Lower lobe of right lung (tissue), 2 donors: Measurements from ENCODE around the gene HOXA3. TPM values are rescaled to one million over a fixed set of nuclear protein-coding genes. Genes with fewer than 3 reads are reported as not detected.

Experiments used
- ATAC-seq, 2 donors: fragments of 200-7000 bp; cut with Tn5 transposase; one replicate each; pipeline ENCODE4 v1.9.1; 2020 to 2022; ENCODE audit warnings: mild to moderate bottlenecking in 2 of 2, moderate library complexity in 2 of 2
- DNase-seq: peaks from one replicate; pipeline ENCODE4 v3.0.0-alpha.2; 2020
- H3K27ac ChIP-seq: fragments of 200-600 bp; one replicate; pipeline ENCODE4 v1.8.0; 2022
- H3K27me3 ChIP-seq: fragments of 200-600 bp; one replicate; pipeline ENCODE4 v1.8.0; 2022; ENCODE audit warnings: low read depth
- H3K36me3 ChIP-seq: fragments of 200-600 bp; one replicate; pipeline ENCODE4 v1.8.0; 2022; ENCODE audit warnings: mild to moderate bottlenecking
- H3K4me1 ChIP-seq: fragments of 200-600 bp; one replicate; pipeline ENCODE4 v1.8.0; 2022
- H3K4me3 ChIP-seq: fragments of 200-600 bp; one replicate; pipeline ENCODE4 v1.8.0; 2022; ENCODE audit warnings: mild to moderate bottlenecking
- H3K9me3 ChIP-seq: fragments of 200-600 bp; one replicate; pipeline ENCODE4 v1.8.0; 2022
- intact Hi-C: fragments of 100-400 bp; cut with DNase I; formaldehyde crosslinking; loops from one replicate; pipeline ENCODE4 v1.11.0; 2022
- total RNA-seq: library from RNA; stranded (reverse); fragmentation: NEBNext Ultra II Directional; extraction: Animal tissue kit (Norgen Biotek cat#: 25700); gene quantifications from one replicate; pipeline ENCODE4 v1.2.1, GENCODE V29; 2021
- TF ChIP-seq, protein P1 (sequence below): fragments of 200-600 bp; IDR thresholded peaks from one replicate; pipeline ENCODE4 v1.8.0; 2022; ENCODE audit warnings: antibody characterized with exemption, mild to moderate bottlenecking
- donor health status: DM: no; HTN: yes; CAD: no; lungs with severe emphysema.

Gene HOXA3
- total RNA-seq, 1 donor from 2014 or later: 4.6 TPM

DNA sequence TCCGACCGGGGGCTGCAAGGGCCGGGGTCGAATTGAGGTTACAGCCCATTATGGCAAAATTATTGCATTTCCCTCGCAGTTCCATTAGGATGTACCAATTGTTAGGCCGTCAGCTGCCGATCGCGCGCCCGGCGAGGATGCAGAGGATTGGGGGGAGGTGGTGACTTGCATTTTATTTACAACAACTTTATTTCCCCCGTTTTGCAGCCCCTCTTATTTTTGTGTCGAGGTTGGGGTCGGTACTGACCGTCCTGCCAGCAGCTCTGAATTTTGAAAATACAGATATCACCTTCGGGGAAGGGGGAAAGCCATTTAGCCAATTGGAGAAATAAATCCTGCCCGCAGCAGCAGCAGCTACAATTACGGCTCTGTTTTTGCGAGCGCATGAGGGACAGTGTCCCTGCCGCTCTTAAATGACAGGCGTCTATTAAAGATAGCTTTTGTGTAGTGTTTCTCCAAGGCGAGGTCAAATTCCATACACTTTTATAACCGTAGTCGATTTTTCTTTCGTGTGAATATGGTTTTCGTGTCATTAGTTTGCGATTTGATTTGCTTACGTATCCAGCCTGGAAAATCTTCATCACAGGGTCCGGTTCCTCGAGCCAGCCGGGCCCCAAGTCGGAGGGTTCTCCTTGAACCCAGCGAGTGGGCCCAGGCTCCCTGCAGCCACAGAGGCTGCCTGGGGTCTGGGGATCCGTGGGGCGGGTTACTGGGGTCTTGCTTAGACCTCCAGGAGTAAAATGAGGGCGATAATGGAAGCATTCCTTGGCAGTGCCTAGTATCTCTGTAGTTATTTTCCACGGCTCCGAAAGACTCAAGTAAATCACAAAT lies 8.2 kb downstream of the HOXA3 start:
- peak overlapping the region; percentile 70 for H3K4me3 ChIP-seq
- intact Hi-C loops: loop anchor here (5.0 kb wide), 1 partner anchor 287 kb away; no protein-coding TSS in a partner anchor
- H3K4me1 ChIP-seq: peaks cover 21% of the 10 kb centered on the region
- TF ChIP-seq, protein P1, sequence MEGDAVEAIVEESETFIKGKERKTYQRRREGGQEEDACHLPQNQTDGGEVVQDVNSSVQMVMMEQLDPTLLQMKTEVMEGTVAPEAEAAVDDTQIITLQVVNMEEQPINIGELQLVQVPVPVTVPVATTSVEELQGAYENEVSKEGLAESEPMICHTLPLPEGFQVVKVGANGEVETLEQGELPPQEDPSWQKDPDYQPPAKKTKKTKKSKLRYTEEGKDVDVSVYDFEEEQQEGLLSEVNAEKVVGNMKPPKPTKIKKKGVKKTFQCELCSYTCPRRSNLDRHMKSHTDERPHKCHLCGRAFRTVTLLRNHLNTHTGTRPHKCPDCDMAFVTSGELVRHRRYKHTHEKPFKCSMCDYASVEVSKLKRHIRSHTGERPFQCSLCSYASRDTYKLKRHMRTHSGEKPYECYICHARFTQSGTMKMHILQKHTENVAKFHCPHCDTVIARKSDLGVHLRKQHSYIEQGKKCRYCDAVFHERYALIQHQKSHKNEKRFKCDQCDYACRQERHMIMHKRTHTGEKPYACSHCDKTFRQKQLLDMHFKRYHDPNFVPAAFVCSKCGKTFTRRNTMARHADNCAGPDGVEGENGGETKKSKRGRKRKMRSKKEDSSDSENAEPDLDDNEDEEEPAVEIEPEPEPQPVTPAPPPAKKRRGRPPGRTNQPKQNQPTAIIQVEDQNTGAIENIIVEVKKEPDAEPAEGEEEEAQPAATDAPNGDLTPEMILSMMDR: no peak
- no peak for ATAC-seq
- H3K36me3 ChIP-seq: no peaks in the 10 kb centered on the region
- peaks cover 73% of the 10 kb centered on the region for H3K27me3 ChIP-seq
- no peak for DNase-seq
- H3K27ac ChIP-seq: peak overlapping the region; percentile 89
- no peaks in the 10 kb centered on the region for H3K9me3 ChIP-seq

DNA sequence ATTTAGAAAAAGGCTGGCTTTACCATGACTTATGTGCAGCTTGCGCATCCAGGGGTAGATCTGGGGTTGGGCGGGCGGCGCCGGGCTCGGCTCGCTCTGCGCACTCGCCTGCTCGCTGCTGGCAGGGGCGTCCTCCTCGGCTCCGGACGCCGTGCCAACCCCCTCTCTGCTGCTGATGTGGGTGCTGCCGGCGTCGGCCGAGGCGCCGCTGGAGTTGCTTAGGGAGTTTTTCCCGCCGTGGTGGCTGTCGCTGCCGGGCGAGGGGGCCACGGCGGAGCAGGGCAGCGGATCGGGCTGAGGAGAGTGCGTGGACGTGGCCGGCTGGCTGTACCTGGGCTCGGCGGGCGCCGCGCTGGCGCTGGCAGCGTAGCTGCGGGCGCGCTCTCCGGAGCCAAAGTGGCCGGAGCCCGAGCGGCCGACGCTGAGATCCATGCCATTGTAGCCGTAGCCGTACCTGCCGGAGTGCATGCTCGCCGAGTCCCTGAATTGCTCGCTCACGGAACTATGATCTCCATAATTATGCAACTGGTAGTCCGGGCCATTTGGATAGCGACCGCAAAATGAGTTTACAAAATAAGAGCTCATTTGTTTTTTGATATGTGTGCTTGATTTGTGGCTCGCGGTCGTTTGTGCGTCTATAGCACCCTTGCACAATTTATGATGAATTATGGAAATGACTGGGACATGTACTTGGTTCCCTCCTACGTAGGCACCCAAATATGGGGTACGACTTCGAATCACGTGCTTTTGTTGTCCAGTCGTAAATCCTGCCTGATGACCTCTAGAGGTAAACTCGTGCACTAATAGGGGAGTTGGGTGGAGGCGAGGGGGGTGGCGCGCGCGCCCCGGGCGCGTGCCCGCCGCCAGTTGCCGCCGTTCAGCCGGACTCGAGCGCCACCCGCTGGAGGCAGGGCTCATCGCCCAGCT lies 9.1 kb downstream of the HOXA3 start, which contains the start of gene HOXA5:
TSS of gene HOXA5 (minus strand) at position 659 of the 927 bp plus-strand sequence. CDS start at position 585, 74 bp downstream.
- TF ChIP-seq, protein P1: peak; percentile 85
- Histone ChIP-seq H3K9me3 (no peaks in the 10 kb centered on the region), H3K4me1 (peaks cover 18% of the 10 kb centered on the region), H3K27ac (peak within 1 kb of the TSS; percentile 95), H3K36me3 (no peaks in the 10 kb centered on the region), H3K27me3 (peaks cover 68% of the 10 kb centered on the region), H3K4me3 (peak within 1 kb of the TSS; percentile 70)
- DNase-seq (no peak), ATAC-seq (peak; percentile 79 to 81)
- intact Hi-C loops: loop anchor here (5.0 kb wide), 1 partner anchor 286 kb away; no protein-coding TSS in a partner anchor

DNA sequence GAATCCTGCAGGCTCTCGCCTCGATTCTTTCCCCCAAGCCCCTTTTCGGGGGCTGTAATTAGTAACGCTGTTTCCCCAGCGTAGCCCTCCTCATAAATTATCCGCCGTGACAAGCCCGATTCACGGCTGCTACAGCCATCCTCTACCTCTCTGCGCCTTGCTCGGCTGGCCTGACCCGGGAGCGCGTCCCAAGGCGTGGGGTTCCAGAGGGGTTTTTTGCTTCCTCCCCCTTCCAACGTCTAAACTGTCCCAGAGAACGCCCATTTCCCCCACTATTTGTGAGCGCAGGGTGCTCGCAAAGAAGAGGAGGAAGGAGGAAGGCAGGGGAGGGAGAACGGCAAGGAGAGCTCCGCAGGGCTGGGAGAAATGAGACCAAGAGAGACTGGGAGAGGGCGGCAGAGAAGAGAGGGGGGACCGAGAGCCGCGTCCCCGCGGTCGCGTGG lies 9.8 kb downstream of the HOXA3 start:
- TF ChIP-seq, protein P1: no peak
- Histone ChIP-seq H3K4me3 (peak overlapping the region; percentile 70), H3K4me1 (peaks cover 15% of the 10 kb centered on the region), H3K9me3 (no peaks in the 10 kb centered on the region), H3K27me3 (peaks cover 61% of the 10 kb centered on the region), H3K27ac (peak overlapping the region; percentile 95), H3K36me3 (no peaks in the 10 kb centered on the region)
- ATAC-seq (peak in 1 of 2 donors; percentile 6), DNase-seq (no peak)
- intact Hi-C loops: loop anchor here (5.0 kb wide), 1 partner anchor 285 kb away; no protein-coding TSS in a partner anchor

- no peak for ATAC-seq
- TF ChIP-seq, protein P1: no peak
- H3K4me1 ChIP-seq: peaks cover 10% of the 10 kb centered on the region
- no peak for DNase-seq
- peak overlapping the region; percentile 70 for H3K4me3 ChIP-seq
- peaks cover 57% of the 10 kb centered on the region for H3K27me3 ChIP-seq
- peak overlapping the region; percentile 95 for H3K27ac ChIP-seq
- H3K36me3 ChIP-seq: no peaks in the 10 kb centered on the region
- H3K9me3 ChIP-seq: no peaks in the 10 kb centered on the region
- intact Hi-C loops: loop anchor here (5.0 kb wide), 1 partner anchor 285 kb away; no protein-coding TSS in a partner anchor
Measured at GRCh38 chr7:27141923-27142579, 10.3 kb downstream of the HOXA3 start.
